Central memory CD4-positive, alpha-beta T cell (primary cell): Measurements from ENCODE around the gene OLFM4.

ENCODE experiments used
- DNase-seq: peaks from one replicate; pipeline ENCODE4 v3.0.0; 2022

OLFM4 gene

DNA sequence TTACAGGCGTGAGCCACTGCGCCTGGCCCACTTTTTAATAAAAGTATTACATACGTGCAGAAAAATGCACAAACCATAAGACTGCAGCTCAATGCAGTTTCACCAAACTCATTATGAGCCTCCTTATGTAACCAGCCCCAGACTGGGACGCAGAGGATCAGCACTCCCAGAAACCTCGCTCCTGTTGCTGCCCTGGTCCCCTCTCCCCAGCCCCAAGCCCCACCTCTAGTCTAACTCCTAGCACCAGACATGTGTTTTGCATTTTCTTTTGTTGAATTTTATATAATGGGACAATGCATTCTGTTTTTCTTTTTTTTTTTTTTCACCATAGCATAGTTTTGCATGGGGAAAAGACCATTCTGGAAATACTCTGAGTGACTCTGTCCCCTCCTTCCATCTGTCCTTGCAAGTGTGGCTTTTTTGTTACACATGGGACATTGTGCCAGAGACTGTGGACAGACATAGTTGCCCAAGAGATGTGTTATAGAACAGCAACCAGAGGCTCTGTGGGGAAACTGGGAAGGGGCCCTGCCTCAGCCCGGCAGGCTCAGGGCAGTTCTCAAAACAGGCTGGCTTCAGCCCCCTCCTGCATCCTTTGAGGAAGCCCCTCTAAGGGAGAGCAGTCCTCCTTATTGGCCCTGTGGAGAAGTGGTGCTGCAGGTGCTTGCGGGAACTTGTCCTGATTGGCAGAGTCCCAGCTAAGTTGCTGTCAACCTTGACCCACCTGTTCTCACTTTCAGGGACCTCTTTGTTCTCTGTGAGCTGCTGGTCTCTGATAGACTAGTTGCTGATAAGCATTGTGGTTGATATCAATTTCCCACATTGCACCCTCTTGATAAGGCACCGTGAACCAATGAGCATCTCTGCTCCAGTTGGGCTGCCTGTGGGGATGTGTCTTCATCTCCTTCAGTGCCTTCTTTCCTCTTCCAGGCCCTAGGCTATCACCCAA lies 13.8 kb upstream of the OLFM4 start:
- DNase-seq, result no peak

GRCh38 chr13:53015971-53016370 lies 12.6 kb upstream of the OLFM4 start:
- no peak for DNase-seq

- DNase-seq, result no peak
Measured at GRCh38 chr13:53017433-53017970, 11.1 kb upstream of the OLFM4 start.

DNA sequence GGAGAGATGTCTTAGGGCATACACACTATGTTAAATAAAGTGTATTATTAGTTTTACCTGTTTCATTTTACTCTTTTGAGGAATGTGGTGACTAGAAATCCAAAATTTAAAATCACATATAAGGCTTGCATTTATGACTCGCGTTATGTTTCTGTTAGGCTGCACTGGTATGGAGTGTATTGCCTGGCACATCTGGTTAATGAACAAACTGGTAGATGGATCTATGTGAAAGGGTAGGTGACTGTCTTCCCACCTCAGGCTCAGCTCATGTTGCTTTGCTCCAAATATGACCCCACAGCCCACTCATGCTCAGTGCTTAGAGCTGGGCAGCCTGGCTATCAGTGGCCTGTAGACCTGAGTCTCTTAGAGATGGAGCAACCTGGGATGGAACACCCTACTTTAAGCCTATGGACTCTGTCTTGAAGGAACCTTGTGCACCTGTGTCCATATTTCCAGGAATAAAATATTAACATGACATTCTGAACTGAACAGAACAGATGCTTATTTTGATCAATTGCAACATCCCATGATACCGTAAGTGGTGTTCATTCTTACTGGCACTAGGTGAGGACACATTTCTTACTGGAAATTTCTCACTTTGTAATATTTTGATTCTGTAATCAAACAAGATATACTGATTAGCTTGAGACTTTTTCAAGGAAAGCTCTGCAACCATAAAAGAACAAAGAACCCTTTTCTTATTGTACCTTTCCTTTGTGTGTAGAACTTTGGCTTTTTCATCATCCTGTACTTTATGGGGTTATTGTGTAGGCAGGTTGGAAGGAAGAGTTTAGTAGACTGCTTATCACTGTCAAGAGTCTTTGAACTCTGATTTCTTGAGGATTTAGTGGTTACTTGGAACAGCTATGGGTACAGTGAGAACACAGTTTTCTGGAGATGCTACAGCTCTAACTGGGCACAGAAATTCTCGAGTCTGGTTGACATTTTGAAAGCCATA lies 9.6 kb upstream of the OLFM4 start:
- no peak for DNase-seq

DNA sequence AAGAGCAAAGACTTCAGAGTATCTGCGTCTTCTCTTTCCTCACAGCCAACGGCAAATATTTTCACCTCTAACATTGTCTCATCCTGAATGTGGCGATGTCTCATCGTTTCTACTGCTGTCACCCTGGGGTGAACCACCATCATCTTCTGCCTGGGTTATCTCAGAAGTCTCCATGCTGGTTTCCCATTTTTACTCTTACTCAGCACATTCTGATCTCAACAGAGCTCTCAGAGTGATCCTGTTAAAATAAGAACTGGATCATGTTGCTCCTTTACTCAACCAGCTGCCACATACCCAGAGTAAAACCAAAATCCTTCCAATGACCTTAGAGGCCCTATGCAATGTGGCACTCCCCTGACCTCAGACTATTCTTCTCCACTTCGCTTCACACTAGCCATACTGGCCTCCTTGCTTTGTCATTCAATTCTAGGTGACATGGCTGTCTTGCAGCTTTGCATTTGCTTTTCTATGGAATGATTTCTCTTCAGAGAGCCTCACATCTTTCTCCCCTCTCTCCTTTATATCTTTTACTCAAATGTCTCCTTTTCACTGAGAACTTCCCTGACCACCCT lies 7.8 kb upstream of the OLFM4 start:
- DNase-seq, result no peak

DNA sequence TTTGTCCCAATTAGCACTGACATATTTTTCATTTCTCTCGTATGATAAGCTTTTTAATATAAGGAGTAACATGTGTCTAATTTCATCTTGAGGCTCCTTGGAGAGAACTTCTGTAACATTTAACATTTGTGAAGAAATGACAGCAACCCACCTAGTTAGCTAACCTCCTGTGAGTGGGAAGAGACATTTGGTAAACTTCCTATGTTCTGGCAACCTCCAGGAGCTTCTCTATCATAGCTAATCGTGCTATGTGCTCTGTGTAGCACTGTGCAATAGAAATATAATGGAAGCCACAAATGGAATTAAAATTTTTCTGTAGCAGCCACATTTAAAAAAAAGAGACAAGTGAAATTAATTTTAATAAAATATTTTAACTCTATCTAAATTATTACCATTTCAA lies 5.4 kb upstream of the OLFM4 start:
- no peak for DNase-seq

GRCh38 chr13:53028063-53028462 lies 550 bp upstream of the OLFM4 start:
- no peak for DNase-seq

GRCh38 chr13:53032849-53033248 lies 4.2 kb downstream of the OLFM4 start:
- no peak for DNase-seq

- no peak for DNase-seq
Measured at GRCh38 chr13:53038993-53039392, 10.4 kb downstream of the OLFM4 start.

GRCh38 chr13:53041968-53042516 lies 13.4 kb downstream of the OLFM4 start:
- DNase-seq, result no peak

DNA sequence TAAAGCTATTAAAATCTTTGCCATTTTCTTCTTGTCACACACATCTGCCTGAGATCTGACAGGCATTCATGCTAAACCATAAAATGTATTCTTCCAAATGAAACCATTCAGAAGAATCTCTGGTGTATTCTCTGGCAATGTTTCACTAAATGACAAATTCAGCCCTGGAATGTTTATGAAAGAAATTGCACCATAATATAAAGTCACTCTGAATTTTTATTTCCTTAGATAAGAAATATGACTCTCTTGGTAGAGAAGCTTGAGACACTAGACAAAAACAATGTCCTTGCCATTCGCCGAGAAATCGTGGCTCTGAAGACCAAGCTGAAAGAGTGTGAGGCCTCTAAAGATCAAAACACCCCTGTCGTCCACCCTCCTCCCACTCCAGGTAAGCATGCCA lies 14.3 kb downstream of the OLFM4 start:
- no peak for DNase-seq

GRCh38 chr13:53043398-53043797 lies 14.8 kb downstream of the OLFM4 start:
- no peak for DNase-seq

- no peak for DNase-seq
Measured at GRCh38 chr13:53045189-53045588, 16.6 kb downstream of the OLFM4 start.

DNA sequence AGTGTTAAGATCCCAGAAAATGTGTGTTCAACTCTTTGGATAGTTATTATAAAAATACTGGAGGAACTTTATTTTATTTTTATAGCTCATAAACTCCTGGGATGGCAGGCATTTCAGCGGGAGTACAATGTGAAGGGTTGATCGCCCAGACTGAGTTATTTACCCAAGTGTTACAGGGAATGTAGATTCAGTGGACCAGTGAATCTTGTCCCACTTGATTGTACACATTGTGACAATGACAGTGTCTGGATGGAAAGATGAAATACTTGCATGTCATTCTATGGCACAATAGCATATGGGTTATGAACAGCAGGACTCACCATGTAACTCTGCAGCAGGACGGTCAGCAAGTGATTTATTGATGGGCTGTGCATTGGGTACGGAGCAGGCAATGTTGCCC lies 20.3 kb downstream of the OLFM4 start:
- no peak for DNase-seq

DNA sequence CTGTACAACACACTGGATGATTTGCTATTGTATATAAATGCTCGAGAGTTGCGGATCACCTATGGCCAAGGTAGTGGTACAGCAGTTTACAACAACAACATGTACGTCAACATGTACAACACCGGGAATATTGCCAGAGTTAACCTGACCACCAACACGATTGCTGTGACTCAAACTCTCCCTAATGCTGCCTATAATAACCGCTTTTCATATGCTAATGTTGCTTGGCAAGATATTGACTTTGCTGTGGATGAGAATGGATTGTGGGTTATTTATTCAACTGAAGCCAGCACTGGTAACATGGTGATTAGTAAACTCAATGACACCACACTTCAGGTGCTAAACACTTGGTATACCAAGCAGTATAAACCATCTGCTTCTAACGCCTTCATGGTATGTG lies 21.5 kb downstream of the OLFM4 start:
- no peak for DNase-seq

- no peak for DNase-seq
Measured at GRCh38 chr13:53052675-53053074, 24.1 kb downstream of the OLFM4 start.

GRCh38 chr13:53054569-53054968 lies 26.0 kb downstream of the OLFM4 start:
- no peak for DNase-seq

GRCh38 chr13:53058065-53058679 lies 29.6 kb downstream of the OLFM4 start:
- no peak for DNase-seq

DNA sequence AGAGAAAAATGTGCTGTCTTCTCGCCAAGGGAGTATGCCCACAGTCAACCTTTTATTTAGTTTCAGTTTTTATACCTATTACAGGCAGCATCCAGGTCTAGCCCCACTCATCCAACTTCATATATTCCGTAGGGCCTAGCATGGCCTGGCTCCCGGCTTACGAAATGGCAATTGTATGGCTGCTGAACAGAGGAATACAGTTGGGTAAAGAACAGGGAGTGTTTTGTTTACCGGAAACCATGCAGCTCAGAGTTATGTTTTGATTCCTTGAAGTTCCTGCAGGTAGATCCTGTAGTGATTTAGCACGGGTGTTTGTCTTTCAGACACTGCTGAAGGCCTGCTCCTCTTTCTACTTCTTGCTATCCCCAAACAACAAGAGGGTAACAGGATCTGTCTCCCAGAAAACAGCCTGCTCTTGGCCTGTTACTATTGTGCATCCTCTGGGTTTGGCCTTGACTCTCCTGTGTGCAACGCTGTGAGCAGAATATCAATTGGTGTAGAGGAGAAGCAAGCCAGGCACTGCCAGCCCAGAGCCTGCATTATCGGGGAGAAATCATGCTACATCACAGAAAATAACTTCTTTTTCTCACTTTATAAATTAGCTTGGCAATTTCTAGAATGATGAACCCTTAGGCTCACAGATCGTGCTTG lies 32.4 kb downstream of the OLFM4 start:
- no peak for DNase-seq

DNA sequence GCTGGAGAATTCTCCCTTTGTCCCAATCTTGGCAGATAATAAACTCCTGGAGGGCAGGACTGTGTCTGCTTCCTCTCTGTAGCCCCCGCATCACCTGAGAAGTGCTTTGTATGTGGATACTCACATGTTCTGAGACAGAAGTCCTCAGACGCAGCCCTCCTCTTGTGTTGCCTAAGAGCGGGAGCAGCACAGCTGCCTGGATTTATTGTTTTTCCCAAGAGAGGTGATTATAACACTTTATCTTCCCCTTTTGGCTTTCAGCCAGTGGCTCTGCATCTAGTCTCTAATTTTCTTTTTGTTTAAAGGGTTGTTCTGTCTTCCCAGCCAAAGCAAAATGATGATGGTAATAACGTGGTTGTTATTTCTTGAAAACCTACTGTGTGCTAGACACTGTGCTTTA lies 36.1 kb downstream of the OLFM4 start:
- no peak for DNase-seq

- DNase-seq, result no peak
Measured at GRCh38 chr13:53066411-53066810, 37.8 kb downstream of the OLFM4 start.
